HEK293 (cell line): ENCODE data around the gene BLOC1S6.

ENCODE experiments used
- BCL11A ChIP-seq: fragments of 450-650 bp; formaldehyde crosslinking; IDR thresholded peaks from 2 replicates; pipeline ENCODE4 v1.5.1; 2016; ENCODE audit warnings: low read depth, missing biosample characterization, missing genetic modification characterization
- GLIS1 ChIP-seq: fragments of 450-650 bp; formaldehyde crosslinking; IDR thresholded peaks from 2 replicates; pipeline ENCODE4 v1.5.1; 2016; ENCODE audit warnings: missing biosample characterization, missing genetic modification characterization
- KLF7 ChIP-seq: fragments of 450-650 bp; formaldehyde crosslinking; IDR thresholded peaks from 2 replicates; pipeline ENCODE4 v1.5.1; 2016; ENCODE audit warnings: missing biosample characterization, missing genetic modification characterization, borderline replicate concordance
- TCF7L2 ChIP-seq: IDR thresholded peaks from 2 replicates; pipeline ENCODE4 v1.6.1; 2011; ENCODE audit warnings: low read depth, mild to moderate bottlenecking, inconsistent platforms, low read length, moderate library complexity, borderline replicate concordance
- ZBTB7A ChIP-seq: fragments of 450-650 bp; formaldehyde crosslinking; IDR thresholded peaks from 2 replicates; pipeline ENCODE4 v1.5.1; 2016; ENCODE audit warnings: low read depth, missing biosample characterization, missing genetic modification characterization
- ZNF501 ChIP-seq: fragments of 450-650 bp; formaldehyde crosslinking; IDR thresholded peaks from 2 replicates; pipeline ENCODE4 v1.5.1; 2016; ENCODE audit warnings: missing biosample characterization, missing genetic modification characterization
- ZNF544 ChIP-seq: fragments of 450-650 bp; formaldehyde crosslinking; IDR thresholded peaks from 2 replicates; pipeline ENCODE4 v1.5.0; 2017; ENCODE audit warnings: missing biosample characterization, missing genetic modification characterization
- ZNF571 ChIP-seq: fragments of 450-650 bp; formaldehyde crosslinking; IDR thresholded peaks from 2 replicates; pipeline ENCODE4 v1.5.0; 2017; ENCODE audit warnings: missing biosample characterization, missing genetic modification characterization
- ZNF624 ChIP-seq: fragments of 450-650 bp; formaldehyde crosslinking; IDR thresholded peaks from 2 replicates; pipeline ENCODE4 v1.5.1; 2017; ENCODE audit warnings: missing biosample characterization, missing genetic modification characterization
- TF ChIP-seq, protein P1 (sequence below): fragments of 450-650 bp; formaldehyde crosslinking; IDR thresholded peaks from 2 replicates; pipeline ENCODE4 v1.5.1; 2016; ENCODE audit warnings: missing biosample characterization, missing genetic modification characterization
- TF ChIP-seq, protein P2 (sequence below): sonication (generic); formaldehyde crosslinking; IDR thresholded peaks from 2 replicates; pipeline ENCODE4 v1.8.1; 2022; ENCODE audit warnings: mild to moderate bottlenecking, moderate library complexity, missing genetic modification reagents

DNA sequence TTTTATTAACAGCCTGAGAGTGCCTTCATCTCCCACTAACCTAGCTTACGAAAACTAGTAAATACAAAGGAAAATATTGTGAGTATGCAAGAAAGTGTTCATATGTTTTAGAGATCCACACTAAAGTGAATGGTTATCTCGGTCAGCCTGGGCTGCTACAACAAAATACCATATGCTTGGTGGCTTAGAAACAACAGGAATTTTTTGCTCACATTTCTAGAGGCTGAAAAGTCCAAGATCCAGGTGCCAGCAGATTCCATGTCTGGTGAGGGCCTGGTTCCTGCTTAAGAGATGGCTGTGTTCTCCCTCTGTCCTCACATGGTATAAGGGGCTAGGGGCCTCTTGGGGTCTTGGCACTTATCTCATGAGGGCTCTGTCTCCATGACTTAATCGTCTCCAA, 44.1 kb upstream of the BLOC1S6 start:
- no peak for TF ChIP-seq KLF7 (tag by site-specific recombination)
- TF ChIP-seq, protein P1, sequence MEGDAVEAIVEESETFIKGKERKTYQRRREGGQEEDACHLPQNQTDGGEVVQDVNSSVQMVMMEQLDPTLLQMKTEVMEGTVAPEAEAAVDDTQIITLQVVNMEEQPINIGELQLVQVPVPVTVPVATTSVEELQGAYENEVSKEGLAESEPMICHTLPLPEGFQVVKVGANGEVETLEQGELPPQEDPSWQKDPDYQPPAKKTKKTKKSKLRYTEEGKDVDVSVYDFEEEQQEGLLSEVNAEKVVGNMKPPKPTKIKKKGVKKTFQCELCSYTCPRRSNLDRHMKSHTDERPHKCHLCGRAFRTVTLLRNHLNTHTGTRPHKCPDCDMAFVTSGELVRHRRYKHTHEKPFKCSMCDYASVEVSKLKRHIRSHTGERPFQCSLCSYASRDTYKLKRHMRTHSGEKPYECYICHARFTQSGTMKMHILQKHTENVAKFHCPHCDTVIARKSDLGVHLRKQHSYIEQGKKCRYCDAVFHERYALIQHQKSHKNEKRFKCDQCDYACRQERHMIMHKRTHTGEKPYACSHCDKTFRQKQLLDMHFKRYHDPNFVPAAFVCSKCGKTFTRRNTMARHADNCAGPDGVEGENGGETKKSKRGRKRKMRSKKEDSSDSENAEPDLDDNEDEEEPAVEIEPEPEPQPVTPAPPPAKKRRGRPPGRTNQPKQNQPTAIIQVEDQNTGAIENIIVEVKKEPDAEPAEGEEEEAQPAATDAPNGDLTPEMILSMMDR (tag by site-specific recombination) = no peak
- no peak for TF ChIP-seq ZBTB7A (tag by site-specific recombination)
- TF ChIP-seq ZNF571 (tag by site-specific recombination) = no peak
- TF ChIP-seq TCF7L2 = no peak
- no peak for TF ChIP-seq ZNF624 (tag by site-specific recombination)
- TF ChIP-seq ZNF544 (tag by site-specific recombination) = no peak
- TF ChIP-seq, protein P2, sequence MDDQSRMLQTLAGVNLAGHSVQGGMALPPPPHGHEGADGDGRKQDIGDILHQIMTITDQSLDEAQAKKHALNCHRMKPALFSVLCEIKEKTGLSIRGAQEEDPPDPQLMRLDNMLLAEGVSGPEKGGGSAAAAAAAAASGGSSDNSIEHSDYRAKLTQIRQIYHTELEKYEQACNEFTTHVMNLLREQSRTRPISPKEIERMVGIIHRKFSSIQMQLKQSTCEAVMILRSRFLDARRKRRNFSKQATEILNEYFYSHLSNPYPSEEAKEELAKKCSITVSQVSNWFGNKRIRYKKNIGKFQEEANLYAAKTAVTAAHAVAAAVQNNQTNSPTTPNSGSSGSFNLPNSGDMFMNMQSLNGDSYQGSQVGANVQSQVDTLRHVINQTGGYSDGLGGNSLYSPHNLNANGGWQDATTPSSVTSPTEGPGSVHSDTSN (CRISPR knock-in tag) = no peak
- TF ChIP-seq GLIS1 (tag by site-specific recombination) = no peak
- TF ChIP-seq ZNF501 = no peak
- TF ChIP-seq BCL11A (tag by site-specific recombination) = no peak
